KOPT-K1 (cell line): ENCODE data around the gene PDE10A.
"Not testable (repeated sequence)": the region's sequence is repeated elsewhere in the genome, so short reads cannot be mapped to it uniquely, and the experiment has no call there.

ENCODE experiments used
- H3K27ac ChIP-seq: fragments of 200-600 bp; sonication (generic); 2 replicates; pipeline ENCODE4 v1.5.1; 2016; ENCODE audit warnings: antibody characterized with exemption, mild to moderate bottlenecking, low read depth, low read length; ENCODE audit not compliant: poor library complexity, severe bottlenecking
- H3K36me3 ChIP-seq: fragments of 200-600 bp; sonication (generic); 2 replicates; pipeline ENCODE4 v1.5.1; 2017; ENCODE audit warnings: antibody characterized with exemption, mild to moderate bottlenecking, low read length, moderate library complexity; ENCODE audit not compliant: insufficient read depth
- H3K9me3 ChIP-seq: fragments of 200-600 bp; sonication (generic); 2 replicates; pipeline ENCODE4 v1.5.1; 2017; ENCODE audit warnings: antibody characterized with exemption, low read length, mild to moderate bottlenecking; ENCODE audit not compliant: insufficient read depth, poor library complexity, severe bottlenecking

PDE10A gene

GRCh38 chr6:165488624-165489295 is 174.3 kb downstream of the PDE10A start:
- H3K27ac ChIP-seq = no peak overlapping the region
- H3K9me3 ChIP-seq = no peaks in the 10 kb centered on the region

GRCh38 chr6:165487950-165488349 is 175.1 kb downstream of the PDE10A start:
- H3K27ac ChIP-seq = no peak overlapping the region
- H3K9me3 ChIP-seq = no peaks in the 10 kb centered on the region
- H3K36me3 ChIP-seq = no peaks in the 10 kb centered on the region

More at GRCh38 chr6:165488624-165489295, 174.3 kb downstream of the PDE10A start:
- H3K36me3 ChIP-seq = no peaks in the 10 kb centered on the region

- H3K9me3 ChIP-seq = no peaks in the 10 kb centered on the region
- no peak overlapping the region for H3K27ac ChIP-seq
- no peaks in the 10 kb centered on the region for H3K36me3 ChIP-seq
Observed at GRCh38 chr6:165487347-165487746, 175.7 kb downstream of the PDE10A start.

- H3K36me3 ChIP-seq = no peaks in the 10 kb centered on the region
- no peak overlapping the region for H3K27ac ChIP-seq
- no peaks in the 10 kb centered on the region for H3K9me3 ChIP-seq
Observed at GRCh38 chr6:165486183-165487137, 176.6 kb downstream of the PDE10A start.

- Histone ChIP-seq H3K9me3 (no peaks in the 10 kb centered on the region), H3K27ac (no peak overlapping the region), H3K36me3 (no peaks in the 10 kb centered on the region)
Observed at GRCh38 chr6:165484178-165484889, 178.7 kb downstream of the PDE10A start.

GRCh38 chr6:165481921-165482320 is 181.1 kb downstream of the PDE10A start:
- no peaks in the 10 kb centered on the region for H3K9me3 ChIP-seq
- H3K36me3 ChIP-seq = no peaks in the 10 kb centered on the region
- H3K27ac ChIP-seq = no peak overlapping the region

GRCh38 chr6:165480916-165481315 is 182.1 kb downstream of the PDE10A start:
- Histone ChIP-seq H3K27ac (no peak overlapping the region), H3K36me3 (no peaks in the 10 kb centered on the region), H3K9me3 (no peaks in the 10 kb centered on the region)

GRCh38 chr6:165478581-165478980 is 184.5 kb downstream of the PDE10A start:
- Histone ChIP-seq H3K27ac (no peak overlapping the region), H3K9me3 (no peaks in the 10 kb centered on the region), H3K36me3 (no peaks in the 10 kb centered on the region)

GRCh38 chr6:165469483-165469882 is 193.6 kb downstream of the PDE10A start:
- Histone ChIP-seq H3K36me3 (no peaks in the 10 kb centered on the region), H3K27ac (no peak overlapping the region), H3K9me3 (no peaks in the 10 kb centered on the region)

GRCh38 chr6:165468340-165469235 is 194.5 kb downstream of the PDE10A start:
- Histone ChIP-seq H3K36me3 (no peaks in the 10 kb centered on the region), H3K27ac (no peak overlapping the region), H3K9me3 (peaks cover 8% of the 10 kb centered on the region)

- not testable (repeated sequence) for H3K27ac ChIP-seq, H3K36me3 ChIP-seq
- peaks cover 11% of the 10 kb centered on the region for H3K9me3 ChIP-seq
Observed at GRCh38 chr6:165463499-165463898, 199.5 kb downstream of the PDE10A start.

- H3K27ac ChIP-seq, H3K36me3 ChIP-seq: not testable (repeated sequence)
- H3K9me3 ChIP-seq = peaks cover 11% of the 10 kb centered on the region
Observed at GRCh38 chr6:165459605-165460301, 203.3 kb downstream of the PDE10A start.

- H3K27ac ChIP-seq = no peak overlapping the region
- no peaks in the 10 kb centered on the region for H3K36me3 ChIP-seq
- H3K9me3 ChIP-seq = no peaks in the 10 kb centered on the region
Observed at GRCh38 chr6:165458134-165458533, 204.9 kb downstream of the PDE10A start.

GRCh38 chr6:165456286-165456685 is 206.8 kb downstream of the PDE10A start:
- no peaks in the 10 kb centered on the region for H3K9me3 ChIP-seq
- H3K36me3 ChIP-seq = no peaks in the 10 kb centered on the region
- H3K27ac ChIP-seq = no peak overlapping the region
